ENCODE measurements around the gene CPE. TPM values are rescaled to one million over a fixed set of nuclear protein-coding genes. Genes with fewer than 3 reads are reported as not detected.

Gene CPE
- total and polyA plus RNA-seq, 2 of the 4 experiments (the other 2 are of a cell fraction), result 3.6 to 13.5 TPM

- no peak overlapping the region for H3K9ac ChIP-seq (ENCODE audit: low read depth, low read length)
- no peaks in the 10 kb centered on the region for H4K20me1 ChIP-seq (ENCODE audit: insufficient read depth, low read length)
- no peaks in the 10 kb centered on the region for H3K4me1 ChIP-seq (ENCODE audit: control insufficient read depth, insufficient read depth, low read length)
- H3K27me3 ChIP-seq (ENCODE audit: control insufficient read depth, insufficient read depth, low read length), result peaks cover under 1% of the 10 kb centered on the region; the same call in 1 of the 2 replicates
- no peak overlapping the region for H4K91ac ChIP-seq (ENCODE audit: insufficient read depth, low read depth, low read length)
- H2AFZ ChIP-seq (replicated peaks; ENCODE audit: low read length, poor library complexity), result no peak overlapping the region
- H2AK5ac ChIP-seq (ENCODE audit: low read depth, low read length), result no peak overlapping the region
- H3K56ac ChIP-seq (ENCODE audit: extremely low read depth, insufficient read depth, low read length), result no peak overlapping the region
- H2BK120ac ChIP-seq (ENCODE audit: low read depth, low read length), result no peak overlapping the region
- dilution Hi-C loops (cut with HindIII; ENCODE audit: low sequenced_read_pairs, unreplicated experiment) (no loop called here), intact Hi-C loops (cut with micrococcal nuclease) (no loop called here), in situ Hi-C loops (cut with MboI; ENCODE audit: low sequenced_read_pairs) (no loop called here)
- TF ChIP-seq RCOR1 (IDR thresholded peaks at IDR 0.05; ENCODE audit: insufficient replicate concordance, low read length) (no peak), POLR2A (IDR thresholded peaks at IDR 0.05; ENCODE audit: low read depth, low read length) (no peak), MAFK (IDR thresholded peaks at IDR 0.05; ENCODE audit: low read depth, low read length) (no peak), FOS (IDR thresholded peaks at IDR 0.05; ENCODE audit: low read depth, low read length) (no peak), CHD1 (IDR thresholded peaks at IDR 0.05; ENCODE audit: low read depth, low read length) (no peak), NFE2L2 (IDR thresholded peaks at IDR 0.05; ENCODE audit: low read depth, low read length) (no peak), CEBPB (IDR thresholded peaks at IDR 0.05; ENCODE audit: low read depth, low read length) (no peak), CTCF (conservative IDR thresholded peaks at IDR 0.05; ENCODE audit: low read depth, low read length) (no peak), RAD21 (IDR thresholded peaks at IDR 0.05; ENCODE audit: low read length) (no peak), USF2 (IDR thresholded peaks at IDR 0.05; ENCODE audit: low read depth, low read length) (no peak), BHLHE40 (IDR thresholded peaks at IDR 0.05; ENCODE audit: low read depth, low read length) (no peak), ELK1 (IDR thresholded peaks at IDR 0.05; ENCODE audit: borderline replicate concordance, low read depth, low read length) (no peak), RFX5 (IDR thresholded peaks at IDR 0.05; ENCODE audit: low read depth, low read length) (no peak), SMC3 (IDR thresholded peaks at IDR 0.05; ENCODE audit: low read depth, low read length) (no peak), MXI1 (IDR thresholded peaks at IDR 0.05; ENCODE audit: borderline replicate concordance, low read depth, low read length) (no peak)
- BruUV-seq (replicated peaks), result no TSS peak
- H3K9me3 ChIP-seq (ENCODE audit: control insufficient read depth, insufficient read depth, low read length), result no peaks in the 10 kb centered on the region
- no peaks in the 10 kb centered on the region for H3K9me1 ChIP-seq (ENCODE audit: insufficient read depth, low read length)
- ChIA-PET CTCF (no interaction called here), POLR2A (ENCODE audit: unreplicated experiment) (no interaction called here)
- H3K23ac ChIP-seq (ENCODE audit: low read depth, low read length), result no peak overlapping the region
- H3K4ac ChIP-seq (ENCODE audit: low read depth, low read length), result no peak overlapping the region
- no peak overlapping the region for H2BK15ac ChIP-seq (ENCODE audit: low read depth, low read length)
- no peak overlapping the region for H2BK20ac ChIP-seq (ENCODE audit: low read depth, low read length)
- H3K4me2 ChIP-seq (ENCODE audit: low read depth, low read length), result no peak overlapping the region
- H3K4me3 ChIP-seq (ENCODE audit: insufficient read depth, low read depth, low read length), result no peak overlapping the region
- H3K36me3 ChIP-seq (ENCODE audit: control insufficient read depth, insufficient read depth, low read length), result no peaks in the 10 kb centered on the region
- no peak overlapping the region for H3K27ac ChIP-seq (ENCODE audit: insufficient read depth, low read length)
- H2BK5ac ChIP-seq (ENCODE audit: low read depth, low read length, poor library complexity, severe bottlenecking), result no peak overlapping the region
- H2AK9ac ChIP-seq (replicated peaks; ENCODE audit: low read depth, low read length, poor library complexity), result no peak overlapping the region
- ATAC-seq (ENCODE audit: low read depth) (no peak), DNase-seq (no peak)
- no peak overlapping the region for H4K8ac ChIP-seq (ENCODE audit: low read depth in 2 of 2, low read length in 2 of 2)
- H3K14ac ChIP-seq (replicated peaks; ENCODE audit: low read depth, low read length), result no peak overlapping the region
- no peaks in the 10 kb centered on the region for H3K79me1 ChIP-seq (ENCODE audit: low read depth in 1 of 2, low read length in 2 of 2)
- no CpG with 5 or more reads among the region's 1 CpG for WGBS, 2 experiments (ENCODE audit: extremely low coverage in 2 of 2, insufficient read length in 1 of 2)
- H4K5ac ChIP-seq (ENCODE audit: low read depth, low read length), result no peak overlapping the region
- H3K18ac ChIP-seq (ENCODE audit: low read depth, low read length), result no peak overlapping the region
Observed at GRCh38 chr4:165368114-165368513, 10.7 kb upstream of the CPE start.
